IPS-18c (cell line): Measurements from ENCODE around the gene CDH20.
A peak's percentile ranks its signal among the peaks of the same experiment; 100 is the strongest.

Experiments
- H3K4me3 ChIP-seq: 2 replicates; pipeline ENCODE4 v1.7.0; 2013; ENCODE audit warnings: low read depth, mild to moderate bottlenecking, low read length, moderate library complexity; ENCODE audit not compliant: insufficient read depth
- H3K9me3 ChIP-seq: one replicate; pipeline ENCODE4 v1.6.1; 2013; ENCODE audit warnings: mild to moderate bottlenecking, low read length, moderate library complexity; ENCODE audit not compliant: control insufficient read depth, insufficient read depth

CDH20 gene

DNA sequence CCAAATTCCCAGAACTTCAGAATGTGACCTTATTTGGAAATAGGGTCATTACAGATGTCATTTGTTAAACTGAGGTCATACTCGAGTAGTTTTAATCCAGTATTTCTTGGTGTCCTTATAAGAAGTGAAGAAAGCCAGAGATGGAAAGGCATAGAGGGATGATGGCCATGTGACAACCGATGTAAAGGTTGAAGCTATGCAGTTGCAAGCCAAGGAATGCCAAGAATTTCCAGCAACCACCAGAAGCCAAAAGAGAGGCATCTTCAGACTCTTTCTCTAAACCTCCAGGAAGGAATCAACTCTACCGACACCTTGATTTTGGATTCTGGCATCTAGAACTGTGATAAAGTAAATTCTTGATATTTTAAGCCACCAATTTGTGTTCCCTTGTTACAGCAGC is 242.2 kb downstream of the CDH20 start:
- Histone ChIP-seq H3K4me3 (no peak overlapping the region), H3K9me3 (no peaks in the 10 kb centered on the region)

- Histone ChIP-seq H3K9me3 (no peaks in the 10 kb centered on the region), H3K4me3 (no peak overlapping the region)
Measured at GRCh38 chr18:61578846-61579245, 245.6 kb downstream of the CDH20 start.

- no peak overlapping the region for H3K4me3 ChIP-seq
- no peaks in the 10 kb centered on the region for H3K9me3 ChIP-seq
Measured at GRCh38 chr18:61579581-61579980, 246.4 kb downstream of the CDH20 start.

- Histone ChIP-seq H3K4me3 (no peak overlapping the region), H3K9me3 (no peaks in the 10 kb centered on the region)
Measured at GRCh38 chr18:61580046-61580445, 246.8 kb downstream of the CDH20 start.

- no peaks in the 10 kb centered on the region for H3K9me3 ChIP-seq
Measured at GRCh38 chr18:61581578-61582201, 248.5 kb downstream of the CDH20 start.

DNA sequence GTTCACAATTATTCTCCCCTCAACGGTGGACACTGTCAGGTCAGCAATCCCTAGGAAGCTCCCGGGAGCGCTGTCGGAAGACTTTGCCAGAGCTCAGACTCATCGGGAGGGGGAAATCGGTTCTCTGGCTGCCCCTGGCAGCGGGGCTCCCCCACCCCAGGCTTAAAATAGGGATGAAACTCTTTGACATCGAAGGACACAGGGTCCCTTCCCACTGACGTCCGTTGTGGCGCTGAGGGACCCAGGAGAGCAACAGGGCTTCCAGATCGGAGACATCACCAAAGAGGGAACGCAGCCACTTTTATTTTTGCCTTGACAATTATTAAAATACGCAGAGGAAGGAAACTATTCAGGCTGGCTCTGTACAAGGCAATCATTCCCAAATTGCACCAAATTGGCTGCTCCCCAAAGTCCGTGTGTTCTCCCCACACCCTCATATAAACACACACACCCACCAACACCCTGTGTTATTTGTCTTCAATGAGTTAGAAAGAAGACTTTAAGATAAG is 249.0 kb downstream of the CDH20 start:
- no peaks in the 10 kb centered on the region for H3K9me3 ChIP-seq
- peak overlapping the region; percentile 54 for H3K4me3 ChIP-seq

More at GRCh38 chr18:61581578-61582201, 248.5 kb downstream of the CDH20 start:
- peak overlapping the region; percentile 54 for H3K4me3 ChIP-seq

DNA sequence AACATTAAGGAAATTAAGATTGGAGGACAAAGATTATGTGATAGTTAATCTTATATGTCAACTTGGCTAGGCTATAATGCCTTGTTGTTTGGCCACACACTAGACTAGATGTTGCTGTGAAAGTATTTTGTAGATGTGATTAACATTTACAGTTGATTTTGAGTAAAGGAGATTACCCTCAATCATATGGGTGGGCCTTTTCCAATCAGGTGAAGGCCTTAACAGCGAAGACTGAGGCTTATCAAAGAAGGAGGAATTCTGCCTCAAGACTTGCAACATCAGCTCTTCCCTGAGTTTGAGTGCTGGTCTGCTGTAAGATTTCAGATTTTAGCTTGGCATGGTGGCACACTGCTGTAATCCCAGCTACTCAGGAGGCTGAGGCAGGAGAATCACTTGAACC is 250.3 kb downstream of the CDH20 start:
- no peak overlapping the region for H3K4me3 ChIP-seq
- H3K9me3 ChIP-seq, result no peaks in the 10 kb centered on the region

DNA sequence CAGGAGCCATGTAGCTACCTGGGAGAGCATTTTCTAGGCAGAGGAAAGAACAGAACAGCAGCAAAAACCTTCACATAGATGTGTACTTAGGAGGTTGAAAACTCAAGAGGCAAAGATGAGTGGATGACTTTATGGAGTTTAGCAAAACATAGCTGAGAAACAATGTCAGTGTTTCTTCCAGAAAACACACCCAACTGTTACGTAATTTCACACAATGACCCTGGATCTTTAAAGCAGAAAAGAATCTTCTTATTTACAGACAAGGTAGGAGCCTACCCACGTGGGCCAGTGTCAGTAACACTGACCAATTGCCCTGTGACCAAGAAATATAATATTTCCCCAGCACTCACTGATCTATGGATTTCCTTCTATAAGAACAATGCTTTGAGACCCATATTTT is 254.6 kb downstream of the CDH20 start:
- Histone ChIP-seq H3K4me3 (no peak overlapping the region), H3K9me3 (no peaks in the 10 kb centered on the region)

DNA sequence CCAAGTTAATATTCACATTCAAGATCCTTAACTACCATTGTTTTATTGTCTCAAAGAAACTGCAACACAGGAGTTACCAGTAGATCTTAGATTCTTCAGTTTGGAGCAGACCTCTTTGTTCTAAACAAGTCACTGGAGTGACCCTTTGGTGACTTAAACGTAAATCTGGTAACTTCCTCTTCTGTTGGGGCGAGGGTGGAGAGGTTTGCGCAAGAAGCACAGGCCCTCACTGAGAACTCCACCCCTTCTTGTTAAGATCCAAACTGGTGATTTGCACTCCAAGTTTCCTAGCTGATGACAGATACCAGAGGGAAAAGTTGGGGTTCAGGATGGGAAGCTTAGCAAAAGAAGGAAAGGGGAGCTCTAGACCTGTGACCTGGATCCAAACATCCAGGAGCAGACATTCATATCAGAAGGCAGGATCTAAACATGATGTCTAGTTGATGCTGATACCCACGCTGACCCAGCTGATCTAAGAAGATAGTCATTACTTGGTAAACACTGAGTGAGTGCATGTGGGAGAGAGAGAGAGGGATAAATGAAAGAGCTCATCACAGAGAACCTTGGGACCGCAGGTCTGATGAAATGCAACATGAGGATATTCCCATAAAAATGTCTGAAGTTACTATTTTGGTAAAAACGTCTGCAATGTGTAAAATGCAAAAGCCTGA is 256.0 kb downstream of the CDH20 start:
- H3K9me3 ChIP-seq, result no peaks in the 10 kb centered on the region
- H3K4me3 ChIP-seq, result no peak overlapping the region

- H3K9me3 ChIP-seq, result no peaks in the 10 kb centered on the region
- H3K4me3 ChIP-seq, result no peak overlapping the region
Measured at GRCh38 chr18:61589724-61590065, 256.5 kb downstream of the CDH20 start.

GRCh38 chr18:61591253-61591652 is 258.0 kb downstream of the CDH20 start:
- Histone ChIP-seq H3K4me3 (no peak overlapping the region), H3K9me3 (no peaks in the 10 kb centered on the region)

GRCh38 chr18:61595615-61596251 is 262.5 kb downstream of the CDH20 start:
- Histone ChIP-seq H3K9me3 (no peaks in the 10 kb centered on the region), H3K4me3 (no peak overlapping the region)

DNA sequence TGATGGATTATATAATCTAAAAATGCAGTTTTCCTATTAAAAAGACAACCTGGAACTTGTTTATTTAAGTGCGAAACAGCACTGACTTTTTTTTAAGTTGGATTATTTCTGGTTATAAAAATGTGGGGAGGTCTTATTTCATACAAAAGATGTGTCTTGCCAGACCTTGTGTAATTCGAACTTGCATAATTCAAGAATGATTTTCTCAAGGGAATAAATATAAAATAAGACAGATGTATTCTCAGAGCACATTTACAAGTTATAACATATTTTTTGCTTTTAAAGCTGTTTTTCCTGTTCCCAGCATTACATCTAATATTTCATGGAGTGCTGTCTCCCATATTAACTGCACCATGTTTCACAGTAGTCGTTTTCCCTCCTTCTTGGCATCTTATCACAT is 263.1 kb downstream of the CDH20 start:
- no peak overlapping the region for H3K4me3 ChIP-seq
- no peaks in the 10 kb centered on the region for H3K9me3 ChIP-seq

DNA sequence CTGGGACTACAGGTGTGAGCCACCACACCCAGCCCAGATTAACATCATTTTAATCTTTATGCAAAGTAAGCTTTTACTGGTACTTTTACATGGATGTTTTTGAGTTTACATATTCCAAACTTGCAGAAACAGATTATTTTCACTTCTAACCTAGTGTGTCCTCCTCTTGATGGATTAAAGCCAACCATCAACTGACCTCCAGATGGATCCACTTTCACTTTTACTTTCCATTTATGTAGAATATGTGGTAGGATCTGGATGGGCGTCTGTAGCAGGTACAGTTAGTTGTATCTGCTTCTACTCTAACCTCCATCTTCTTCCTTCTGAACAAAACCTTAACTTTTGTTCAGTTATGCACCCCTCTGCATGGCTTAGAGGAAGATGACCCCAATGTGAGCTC is 264.1 kb downstream of the CDH20 start:
- no peaks in the 10 kb centered on the region for H3K9me3 ChIP-seq
- H3K4me3 ChIP-seq, result no peak overlapping the region

DNA sequence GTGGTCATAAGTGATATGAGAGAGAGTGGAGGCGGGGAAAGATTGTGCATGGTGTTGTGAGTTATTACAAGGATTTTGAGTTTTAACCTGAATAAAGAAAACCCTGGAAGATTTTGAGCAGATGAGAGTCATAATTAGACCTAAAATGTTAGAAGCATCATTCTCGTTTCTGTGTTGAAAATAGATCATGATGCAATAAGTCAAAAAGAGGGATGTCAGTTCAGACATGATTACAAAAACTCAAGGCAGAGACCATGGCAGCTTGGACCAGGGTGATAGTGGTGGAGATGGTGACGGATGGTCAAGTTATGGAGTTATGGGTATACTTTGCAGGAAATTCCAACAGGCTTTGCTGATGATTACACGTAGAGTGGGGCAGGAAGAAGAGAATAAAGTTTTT is 267.2 kb downstream of the CDH20 start:
- H3K4me3 ChIP-seq, result no peak overlapping the region
- no peaks in the 10 kb centered on the region for H3K9me3 ChIP-seq

- H3K4me3 ChIP-seq, result no peak overlapping the region
- no peaks in the 10 kb centered on the region for H3K9me3 ChIP-seq
Measured at GRCh38 chr18:61602836-61603235, 269.6 kb downstream of the CDH20 start.
